Measurements from ENCODE around the gene DESI2. TPM values are rescaled to one million over a fixed set of nuclear protein-coding genes. Genes with fewer than 3 reads are reported as not detected.

DESI2 gene
- total and polyA plus RNA-seq, 2 of the 8 experiments (the other 6 are each of a cell fraction or from before 2014, with no cell fraction given), result 54.0 to 110 TPM

- WGBS, 2 experiments (ENCODE audit: extremely low coverage in 1 of 2, insufficient coverage in 1 of 2, insufficient read length in 1 of 2, insufficient replicate concordance in 2 of 2, low coverage in 1 of 2, low lambda C conversion rate in 2 of 2, missing lambda C conversion rate in 1 of 2), result 96% methylated on average over 14 of the region's 14 CpGs; no CpG with 5 or more reads in 1 of the 2 experiments
- no peak overlapping the region for H3K4me2 ChIP-seq (ENCODE audit: insufficient read depth in 1 of 2, low read depth in 2 of 2, low read length in 2 of 2)
- no peak overlapping the region for H3K4ac ChIP-seq (replicated peaks; ENCODE audit: insufficient read length, low read depth, low read length)
- ChIA-PET CTCF (ENCODE audit: partially characterized antibody) (interaction anchor here (1.3 to 3.4 kb wide), 2 partner anchors 9 to 39 kb away, joined by 3 to 16 read pairs; no protein-coding TSS in a partner anchor), POLR2A (ENCODE audit: partially characterized antibody) (no interaction called here)
- H4K8ac ChIP-seq (ENCODE audit: extremely low read depth, insufficient read depth, low read length), result no peak overlapping the region
- no peak overlapping the region for H4K5ac ChIP-seq (ENCODE audit: insufficient read length, low read depth, low read length)
- DNase-seq (ENCODE audit: low read depth in 1 of 2, low spot score in 2 of 2), result no peak
- no peak overlapping the region for H3K56ac ChIP-seq (replicated peaks; ENCODE audit: insufficient read length, low read depth, low read length)
- no peaks in the 10 kb centered on the region for H3K23me2 ChIP-seq (ENCODE audit: low read depth, low read length)
- no peak overlapping the region for H2AK5ac ChIP-seq (ENCODE audit: low read depth, low read length)
- no peak for FAIRE-seq
- no peak overlapping the region for H4K91ac ChIP-seq (replicated peaks; ENCODE audit: insufficient read length, low read length)
- H3K4me1 ChIP-seq (replicated peaks in 1 of 4; ENCODE audit: control insufficient read depth in 3 of 4, insufficient read depth in 4 of 4, low read length in 3 of 4), result peaks cover 0 to 4% (median 1%) of the 10 kb centered on the region in 4 experiments; a peak in 1 of 7 replicates
- no peak overlapping the region for H3K23ac ChIP-seq (ENCODE audit: insufficient read length)
- no peaks in the 10 kb centered on the region for H3K27me3 ChIP-seq (replicated peaks in 1 of 4; ENCODE audit: control insufficient read depth in 3 of 4, extremely low read depth in 1 of 4, insufficient read depth in 3 of 4, low read length in 3 of 4)
- H3K79me2 ChIP-seq (ENCODE audit: control insufficient read depth in 1 of 2, insufficient read depth in 2 of 2, low read length in 2 of 2), result no peaks in the 10 kb centered on the region
- H3K27ac ChIP-seq (ENCODE audit: low read depth, low read length), result no peak overlapping the region
- H3K79me1 ChIP-seq (ENCODE audit: low read depth, low read length), result no peaks in the 10 kb centered on the region
- H3K9ac ChIP-seq (replicated peaks in 1 of 4; ENCODE audit: extremely low read depth in 1 of 4, low read depth in 3 of 4, low read length in 3 of 4), result no peak overlapping the region
- 0 out of 8 replicates have a peak, but pooled peaks cover 0 to 2% (median 0%) of the 10 kb centered on the region in 4 experiments for H3K36me3 ChIP-seq (ENCODE audit: control insufficient read depth in 2 of 4, insufficient read depth in 4 of 4, low read length in 3 of 4)
- H3K14ac ChIP-seq (ENCODE audit: insufficient read length), result no peak overlapping the region
- no peak overlapping the region for H2BK20ac ChIP-seq (ENCODE audit: low read length)
- H2AFZ ChIP-seq (ENCODE audit: low read length), result no peak overlapping the region
- no peaks in the 10 kb centered on the region for H4K20me1 ChIP-seq (replicated peaks in 1 of 2; ENCODE audit: control insufficient read depth in 1 of 2, insufficient read depth in 2 of 2, low read length in 2 of 2)
- H3K4me3 ChIP-seq (ENCODE audit: extremely low read depth in 1 of 4, insufficient read depth in 2 of 4, low read depth in 3 of 4, low read length in 4 of 4), result no peak overlapping the region
- no peak overlapping the region for H2BK15ac ChIP-seq (ENCODE audit: low read length)
- H3K9me3 ChIP-seq (ENCODE audit: insufficient read depth in 2 of 2, low read depth in 1 of 2, low read length in 1 of 2), result peaks cover 4 to 9% of the 10 kb centered on the region in 2 experiments; a peak in 2 of 4 replicates
- no peak overlapping the region for H2BK5ac ChIP-seq (ENCODE audit: low read depth, low read length)
- H3K18ac ChIP-seq (ENCODE audit: extremely low read depth, low read length), result no peak overlapping the region
- no peak overlapping the region for H2BK12ac ChIP-seq (ENCODE audit: low read depth, low read length)
- no peak overlapping the region for H2BK120ac ChIP-seq (replicated peaks; ENCODE audit: low read depth, low read length)
- TF ChIP-seq BRCA1 (IDR thresholded peaks at IDR 0.05; ENCODE audit: low read depth, low read length) (no peak), EZH2 (IDR thresholded peaks at IDR 0.05; ENCODE audit: low read depth, low read length, severe bottlenecking) (no peak), SUZ12 (IDR thresholded peaks at IDR 0.05; ENCODE audit: low read length) (no peak), JUN (IDR thresholded peaks at IDR 0.05; ENCODE audit: low read depth, low read length) (no peak), CBX8 (IDR thresholded peaks at IDR 0.05; ENCODE audit: borderline replicate concordance, low read depth, low read length) (no peak), SAP30 (IDR thresholded peaks at IDR 0.05; ENCODE audit: insufficient read depth, insufficient replicate concordance, low read length) (no peak), POLR2AphosphoS5 (IDR thresholded peaks at IDR 0.05; ENCODE audit: low read depth, low read length) (no peak), CHD1 (IDR thresholded peaks at IDR 0.05; ENCODE audit: low read depth, low read length) (no peak), GTF2F1 (IDR thresholded peaks at IDR 0.05; ENCODE audit: borderline replicate concordance, low read depth, low read length) (no peak), RBBP5 (IDR thresholded peaks at IDR 0.05; ENCODE audit: borderline replicate concordance, low read depth, low read length) (no peak), FOSL1 (IDR thresholded peaks at IDR 0.05; ENCODE audit: insufficient read depth, low read depth, low read length) (no peak), POU5F1 (IDR thresholded peaks at IDR 0.05; ENCODE audit: low read depth, low read length) (no peak)
- TF ChIP-seq, protein P1, sequence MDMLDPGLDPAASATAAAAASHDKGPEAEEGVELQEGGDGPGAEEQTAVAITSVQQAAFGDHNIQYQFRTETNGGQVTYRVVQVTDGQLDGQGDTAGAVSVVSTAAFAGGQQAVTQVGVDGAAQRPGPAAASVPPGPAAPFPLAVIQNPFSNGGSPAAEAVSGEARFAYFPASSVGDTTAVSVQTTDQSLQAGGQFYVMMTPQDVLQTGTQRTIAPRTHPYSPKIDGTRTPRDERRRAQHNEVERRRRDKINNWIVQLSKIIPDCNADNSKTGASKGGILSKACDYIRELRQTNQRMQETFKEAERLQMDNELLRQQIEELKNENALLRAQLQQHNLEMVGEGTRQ (IDR thresholded peaks at IDR 0.05; ENCODE audit: low read length), result no peak
Measured at GRCh38 chr1:244642988-244643387, 9.9 kb upstream of the DESI2 start.

All from H1 (cell line).